HG03571 (cell line): ENCODE measurements around the gene TMEM9B.
"Not testable (repeated sequence)": the region's sequence is repeated elsewhere in the genome, so short reads cannot be mapped to it uniquely, and the experiment has no call there.

Experiments
- ATAC-seq: cut with Tn5 transposase; IDR thresholded peaks from one replicate; pipeline ENCODE4 v1.9.1; 2021; ENCODE audit not compliant: unreplicated experiment

TMEM9B gene

GRCh38 chr11:8964324-8965320 lies at the start of gene TMEM9B:
TMEM9B (minus strand) TSS chr11:8964442; CDS start chr11:8964313, 129 bp downstream.
- ATAC-seq: peak; percentile 79

- no peak for ATAC-seq
Observed at GRCh38 chr11:9013373-9013772, 49.1 kb upstream of the TMEM9B start.

- not testable (repeated sequence) for ATAC-seq
Observed at GRCh38 chr11:9009538-9009937, 45.3 kb upstream of the TMEM9B start.

GRCh38 chr11:9008661-9009060 lies 44.4 kb upstream of the TMEM9B start:
- no peak for ATAC-seq

- no peak for ATAC-seq
Observed at GRCh38 chr11:9008011-9008550, 43.8 kb upstream of the TMEM9B start.

GRCh38 chr11:9005087-9005486 lies 40.8 kb upstream of the TMEM9B start:
- no peak for ATAC-seq

- ATAC-seq: no peak
Observed at GRCh38 chr11:9004183-9004926, 40.1 kb upstream of the TMEM9B start.

DNA sequence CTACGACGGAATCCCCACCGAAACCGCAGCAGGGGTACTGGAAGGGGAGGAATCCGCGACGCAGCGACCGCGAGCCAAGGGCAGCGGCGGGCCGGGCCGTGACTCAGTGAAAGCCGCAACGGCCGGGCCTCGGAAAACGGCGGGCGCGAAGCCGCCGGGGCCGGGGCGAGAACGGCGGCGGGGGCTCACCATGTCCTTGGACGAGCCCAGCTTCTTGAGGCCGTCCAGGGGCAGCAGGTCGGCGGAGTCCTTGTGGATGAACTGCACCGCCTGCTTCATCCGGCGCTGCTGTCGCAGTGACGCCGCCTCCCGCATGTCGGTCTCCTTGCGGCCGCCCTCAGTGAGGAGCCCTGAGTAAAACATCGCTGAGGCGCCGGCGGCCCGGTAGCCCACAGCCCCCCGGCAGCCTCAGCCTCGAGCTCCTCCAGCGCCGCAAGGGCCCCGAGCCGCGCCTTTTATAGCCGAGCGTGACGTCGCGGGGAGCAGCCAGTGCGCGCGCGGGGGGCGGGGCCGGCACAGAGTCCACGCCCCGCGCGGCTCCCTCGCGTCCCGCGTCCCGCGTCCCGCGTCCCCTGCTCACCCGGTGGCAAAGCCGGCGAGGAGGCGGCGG lies 39.4 kb upstream of the TMEM9B start, which contains the start of gene NRIP3:
NRIP3 (minus strand) TSS at position 429 of the 610 bp plus-strand sequence; CDS start at position 363, 66 bp downstream.
- no peak for ATAC-seq

- no peak for ATAC-seq
Observed at GRCh38 chr11:9002920-9003572, 38.8 kb upstream of the TMEM9B start.

DNA sequence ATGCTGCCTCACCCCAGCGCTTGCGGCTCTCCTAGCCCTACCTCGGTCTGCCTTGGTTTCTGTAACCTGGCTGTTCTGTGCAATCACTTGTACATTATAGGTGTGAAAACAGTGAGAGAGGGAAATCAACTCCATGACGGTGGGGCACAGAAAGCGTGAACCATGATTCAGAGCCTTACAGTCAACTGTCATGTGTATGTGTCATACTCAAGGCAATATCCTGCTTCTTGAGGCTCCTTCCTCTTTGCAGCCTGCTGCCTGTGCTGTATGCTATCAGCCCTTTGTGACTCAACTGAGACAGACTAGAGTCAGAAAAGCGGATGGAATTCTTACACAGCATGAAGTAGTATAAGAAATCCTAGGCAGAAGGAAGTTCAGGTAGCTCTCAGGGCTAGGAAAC lies 37.5 kb upstream of the TMEM9B start:
- no peak for ATAC-seq

DNA sequence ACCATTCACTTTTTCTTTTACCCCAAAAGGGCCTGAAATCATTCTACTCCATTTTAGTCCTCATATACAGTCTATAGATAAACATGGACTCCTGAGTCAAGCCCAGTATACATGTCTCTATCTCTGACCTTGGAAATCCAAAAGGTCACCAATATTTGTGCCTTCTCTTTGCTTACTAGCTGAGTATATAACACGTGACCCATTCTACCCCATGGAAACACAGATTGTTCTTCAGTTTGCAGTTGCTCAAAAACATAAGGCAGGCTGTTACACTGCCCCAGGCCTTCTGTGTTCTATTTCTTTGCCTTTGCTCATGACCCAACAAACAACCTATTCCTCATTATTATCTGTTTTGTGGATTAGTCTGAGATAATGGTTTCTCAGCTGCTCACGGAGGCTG lies 33.8 kb upstream of the TMEM9B start:
- no peak for ATAC-seq

DNA sequence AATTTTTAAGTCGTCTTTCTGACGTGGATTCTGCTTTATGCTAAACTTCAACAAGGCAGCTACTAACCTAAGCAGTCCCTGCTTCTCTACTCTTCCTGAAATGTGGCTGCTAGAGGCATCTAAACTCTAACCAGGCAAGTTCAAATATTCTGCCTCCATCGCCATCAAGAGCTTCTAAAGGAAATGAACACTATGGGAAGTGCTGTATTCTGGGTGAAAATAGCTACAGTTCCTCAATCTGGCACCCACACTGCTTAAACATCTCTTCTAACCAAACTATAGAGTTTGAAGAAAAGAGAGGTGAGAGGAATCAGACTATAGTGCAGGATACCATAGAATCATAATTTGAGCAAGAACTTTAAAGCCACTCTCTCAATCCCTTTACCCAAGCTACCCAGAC lies 33.2 kb upstream of the TMEM9B start:
- no peak for ATAC-seq

DNA sequence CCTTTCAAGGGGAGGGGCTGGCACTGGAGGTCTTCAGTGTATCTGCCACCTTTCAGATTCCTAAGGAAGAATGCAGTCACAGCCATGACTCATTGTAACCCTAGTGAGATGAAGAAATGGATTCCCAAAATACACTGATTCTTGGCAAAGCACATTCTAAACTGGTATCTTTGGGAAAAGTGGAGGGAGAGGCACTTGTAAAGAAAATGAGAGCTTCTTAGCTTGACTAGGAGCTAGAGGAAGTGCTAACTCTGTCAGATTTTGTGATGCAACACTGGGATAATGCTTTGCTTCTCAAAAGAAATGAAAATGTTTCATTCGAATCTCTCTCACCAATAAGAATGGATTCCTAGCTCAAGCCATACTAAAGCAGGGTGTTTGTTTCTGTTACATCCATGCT lies 25.2 kb upstream of the TMEM9B start:
- no peak for ATAC-seq

GRCh38 chr11:8988329-8989234 lies 24.3 kb upstream of the TMEM9B start:
- ATAC-seq: no peak

DNA sequence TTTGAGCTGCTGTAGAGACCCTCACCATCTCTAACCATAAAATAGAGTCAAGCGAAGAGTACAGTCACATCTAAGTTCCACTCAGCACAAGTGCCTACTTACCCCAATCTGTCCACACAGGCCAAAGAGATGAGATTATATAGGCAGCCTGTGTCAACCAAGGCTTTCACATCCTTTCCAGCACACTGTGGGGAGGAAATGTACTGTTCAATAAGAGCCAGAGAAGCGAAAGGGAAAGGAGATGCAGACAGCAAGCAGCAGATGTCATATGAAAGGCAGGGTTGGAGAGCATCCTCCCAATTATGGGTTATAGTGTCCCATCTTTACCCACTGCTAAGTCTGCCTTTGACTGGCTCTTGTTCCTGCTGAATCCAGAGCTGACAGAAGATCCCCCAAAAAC lies 23.2 kb upstream of the TMEM9B start:
- ATAC-seq: no peak

GRCh38 chr11:8986772-8987171 lies 22.5 kb upstream of the TMEM9B start:
- not testable (repeated sequence) for ATAC-seq

DNA sequence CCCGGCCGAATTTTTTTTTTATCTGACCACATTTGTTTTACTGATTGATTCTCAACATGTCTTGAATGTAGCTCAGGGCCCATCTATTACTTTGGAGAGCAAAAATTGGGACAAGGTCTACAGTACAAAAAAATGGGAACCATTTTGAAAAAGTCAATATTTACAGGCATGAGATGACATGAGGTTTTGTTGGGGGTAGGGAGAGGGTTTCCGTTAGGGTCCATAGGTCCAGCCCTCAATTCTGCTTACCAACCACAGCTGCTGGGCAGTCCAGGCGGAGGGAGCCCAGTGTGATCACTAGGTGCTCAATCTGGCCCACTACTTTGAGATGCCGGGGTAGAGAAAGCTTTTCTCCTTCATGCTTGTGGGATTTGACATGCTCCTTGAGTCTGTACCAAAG lies 21.2 kb upstream of the TMEM9B start:
- no peak for ATAC-seq

GRCh38 chr11:8983552-8983951 lies 19.3 kb upstream of the TMEM9B start:
- no peak for ATAC-seq

- no peak for ATAC-seq
Observed at GRCh38 chr11:8980485-8980884, 16.2 kb upstream of the TMEM9B start.

DNA sequence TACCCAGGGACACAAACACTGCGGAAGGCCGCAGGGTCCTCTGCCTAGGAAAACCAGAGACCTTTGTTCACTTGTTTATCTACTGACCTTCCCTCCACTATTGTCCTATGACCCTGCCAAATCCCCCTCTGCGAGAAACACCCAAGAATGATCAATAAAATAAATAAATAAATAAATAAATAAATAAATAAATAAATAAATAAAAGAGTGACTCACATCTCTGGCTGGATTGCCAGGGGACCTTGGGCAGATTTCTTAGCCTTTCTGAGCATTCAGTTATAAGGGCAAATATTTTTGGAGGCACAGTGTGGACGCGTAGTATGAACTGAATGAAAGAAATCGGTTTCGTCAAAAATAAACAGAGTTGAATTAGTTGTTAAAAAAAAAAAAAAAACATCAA lies 15.1 kb upstream of the TMEM9B start:
- not testable (repeated sequence) for ATAC-seq
